Measurements from ENCODE around the gene STAT5A. TPM values are rescaled to one million over a fixed set of nuclear protein-coding genes. Genes with fewer than 3 reads are reported as not detected.
"Not testable (repeated sequence)": the region's sequence is repeated elsewhere in the genome, so short reads cannot be mapped to it uniquely, and the experiment has no call there.

STAT5A gene
- total RNA-seq, 1 experiment from 2014 or later: 3.4 TPM

- H3K27ac ChIP-seq; H4K20me1 ChIP-seq (ENCODE audit: insufficient read depth); BruUV-seq (replicated peaks); H3K4me3 ChIP-seq; intact Hi-C loops (cut with micrococcal nuclease; ENCODE audit: unreplicated experiment); H3K27me3 ChIP-seq (ENCODE audit: insufficient read depth, low read depth); H3K36me3 ChIP-seq (ENCODE audit: low read depth); H3K79me2 ChIP-seq (ENCODE audit: low read depth); H3F3A ChIP-seq (ENCODE audit: insufficient read depth, low read depth); H3K4me1 ChIP-seq (replicated peaks; ENCODE audit: insufficient read depth); H2AFZ ChIP-seq; CTCF ChIA-PET; H3K4me2 ChIP-seq; DNase-seq; H3K9me3 ChIP-seq (ENCODE audit: insufficient read depth, low read depth); H3K9me2 ChIP-seq (ENCODE audit: insufficient read depth): not testable (repeated sequence)
- POLR2A ChIA-PET (ENCODE audit: unreplicated experiment): interaction anchor here (0.6 kb wide), 1 partner anchor 192 kb away, joined by 7 read pairs; no protein-coding TSS in a partner anchor
Measured at GRCh38 chr17:42299913-42300312, 11.6 kb downstream of the STAT5A start.

GRCh38 chr17:42301022-42301421 lies 12.7 kb downstream of the STAT5A start:
- intact Hi-C loops (cut with micrococcal nuclease; ENCODE audit: unreplicated experiment): no loop called here
- H3K4me1 ChIP-seq (replicated peaks; ENCODE audit: insufficient read depth): no peaks in the 10 kb centered on the region
- H2AFZ ChIP-seq: no peak overlapping the region
- H3K79me2 ChIP-seq (ENCODE audit: low read depth): no peaks in the 10 kb centered on the region
- no peak for DNase-seq
- H3K27ac ChIP-seq: no peak overlapping the region
- no TSS peak for BruUV-seq (replicated peaks)
- H3K4me3 ChIP-seq: no peak overlapping the region
- H3K36me3 ChIP-seq (ENCODE audit: low read depth): no peaks in the 10 kb centered on the region
- TF ChIP-seq, protein P1, sequence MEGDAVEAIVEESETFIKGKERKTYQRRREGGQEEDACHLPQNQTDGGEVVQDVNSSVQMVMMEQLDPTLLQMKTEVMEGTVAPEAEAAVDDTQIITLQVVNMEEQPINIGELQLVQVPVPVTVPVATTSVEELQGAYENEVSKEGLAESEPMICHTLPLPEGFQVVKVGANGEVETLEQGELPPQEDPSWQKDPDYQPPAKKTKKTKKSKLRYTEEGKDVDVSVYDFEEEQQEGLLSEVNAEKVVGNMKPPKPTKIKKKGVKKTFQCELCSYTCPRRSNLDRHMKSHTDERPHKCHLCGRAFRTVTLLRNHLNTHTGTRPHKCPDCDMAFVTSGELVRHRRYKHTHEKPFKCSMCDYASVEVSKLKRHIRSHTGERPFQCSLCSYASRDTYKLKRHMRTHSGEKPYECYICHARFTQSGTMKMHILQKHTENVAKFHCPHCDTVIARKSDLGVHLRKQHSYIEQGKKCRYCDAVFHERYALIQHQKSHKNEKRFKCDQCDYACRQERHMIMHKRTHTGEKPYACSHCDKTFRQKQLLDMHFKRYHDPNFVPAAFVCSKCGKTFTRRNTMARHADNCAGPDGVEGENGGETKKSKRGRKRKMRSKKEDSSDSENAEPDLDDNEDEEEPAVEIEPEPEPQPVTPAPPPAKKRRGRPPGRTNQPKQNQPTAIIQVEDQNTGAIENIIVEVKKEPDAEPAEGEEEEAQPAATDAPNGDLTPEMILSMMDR (conservative IDR thresholded peaks at IDR 0.05): no peak
- TF ChIP-seq EZH2 (IDR thresholded peaks at IDR 0.05; ENCODE audit: low read depth): no peak
- no peaks in the 10 kb centered on the region for H3F3A ChIP-seq (ENCODE audit: insufficient read depth, low read depth)
- no peak overlapping the region for H3K4me2 ChIP-seq
- no peaks in the 10 kb centered on the region for H3K9me3 ChIP-seq (ENCODE audit: insufficient read depth, low read depth)
- no peaks in the 10 kb centered on the region for H3K9me2 ChIP-seq (ENCODE audit: insufficient read depth)
- no peaks in the 10 kb centered on the region for H3K27me3 ChIP-seq (ENCODE audit: insufficient read depth, low read depth)
- ChIA-PET CTCF (no interaction called here), POLR2A (ENCODE audit: unreplicated experiment) (no interaction called here)
- H4K20me1 ChIP-seq (ENCODE audit: insufficient read depth): no peaks in the 10 kb centered on the region

- Histone ChIP-seq H3K27me3 (ENCODE audit: insufficient read depth, low read depth) (no peaks in the 10 kb centered on the region), H3K4me2 (no peak overlapping the region), H3K9me3 (ENCODE audit: insufficient read depth, low read depth) (no peaks in the 10 kb centered on the region), H3K4me3 (no peak overlapping the region), H3K9me2 (ENCODE audit: insufficient read depth) (no peaks in the 10 kb centered on the region), H3K4me1 (replicated peaks; ENCODE audit: insufficient read depth) (no peaks in the 10 kb centered on the region), H3K79me2 (ENCODE audit: low read depth) (no peaks in the 10 kb centered on the region), H2AFZ (no peak overlapping the region), H3K36me3 (ENCODE audit: low read depth) (no peaks in the 10 kb centered on the region), H3F3A (ENCODE audit: insufficient read depth, low read depth) (no peaks in the 10 kb centered on the region), H3K27ac (no peak overlapping the region), H4K20me1 (ENCODE audit: insufficient read depth) (no peaks in the 10 kb centered on the region)
- intact Hi-C loops (cut with micrococcal nuclease; ENCODE audit: unreplicated experiment): no loop called here
- ChIA-PET CTCF (interaction anchor here (0.6 kb wide), 1 partner anchor 15 kb away, joined by 3 read pairs; no protein-coding TSS in a partner anchor), POLR2A (ENCODE audit: unreplicated experiment) (no interaction called here)
- no TSS peak for BruUV-seq (replicated peaks)
- no peak for DNase-seq
- TF ChIP-seq EZH2 (IDR thresholded peaks at IDR 0.05; ENCODE audit: low read depth): no peak
- TF ChIP-seq, protein P1 (conservative IDR thresholded peaks at IDR 0.05): no peak
Measured at GRCh38 chr17:42303694-42304093, 15.4 kb downstream of the STAT5A start.

All from PC-9 (cell line).